NCI-H1105 treated with DMSO at 0.1 percent for 48 hours (cell line): ENCODE results near the gene KRT79.

Source experiments
- DNase-seq: peaks from one replicate; lab custom pipeline; 2025; lab: John Stamatoyannopoulos, UW

The KRT79 gene

DNA sequence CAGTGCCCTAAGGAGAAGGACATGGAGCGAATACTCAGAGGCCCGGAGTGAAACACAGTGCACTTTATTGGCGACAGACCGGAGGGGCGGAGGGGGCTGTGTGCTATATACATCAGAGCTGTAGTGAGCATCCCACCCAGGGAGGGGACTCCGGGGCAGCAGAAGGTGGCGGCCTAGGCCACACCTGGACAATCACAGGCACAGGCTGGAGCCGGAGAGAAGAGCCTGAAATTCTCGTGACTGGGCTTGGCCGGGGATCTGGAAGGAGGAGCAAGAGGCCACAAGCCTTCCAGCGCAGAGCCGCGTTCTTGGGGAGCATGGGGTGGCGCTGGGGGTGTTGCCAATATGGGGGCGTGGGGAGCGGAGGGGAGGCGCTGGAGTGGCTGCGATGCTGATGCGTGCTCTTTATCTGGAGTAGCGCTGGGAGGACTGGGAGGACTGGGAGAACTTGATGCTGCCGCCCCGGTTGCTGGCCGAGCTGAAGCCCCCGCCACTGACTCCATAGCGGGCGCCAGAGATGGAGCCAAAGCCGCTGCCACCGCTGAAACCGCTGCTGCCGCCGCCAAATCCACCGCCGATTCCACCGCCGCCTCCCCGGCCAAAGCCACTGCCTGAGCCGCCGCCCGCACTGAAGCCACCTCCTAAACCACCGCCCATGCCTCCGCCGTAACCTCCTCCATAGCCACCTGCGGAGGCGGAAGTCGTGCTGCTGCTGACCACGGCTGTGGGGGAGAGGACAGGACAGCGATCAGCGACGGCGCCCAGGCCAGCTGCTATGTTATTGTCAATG is 44.3 kb downstream of the KRT79 start:
- DNase-seq, result no peak

- DNase-seq, result no peak
These were observed 45.1 kb downstream of the KRT79 start for GRCh38 chr12:52788876-52789636.

DNA sequence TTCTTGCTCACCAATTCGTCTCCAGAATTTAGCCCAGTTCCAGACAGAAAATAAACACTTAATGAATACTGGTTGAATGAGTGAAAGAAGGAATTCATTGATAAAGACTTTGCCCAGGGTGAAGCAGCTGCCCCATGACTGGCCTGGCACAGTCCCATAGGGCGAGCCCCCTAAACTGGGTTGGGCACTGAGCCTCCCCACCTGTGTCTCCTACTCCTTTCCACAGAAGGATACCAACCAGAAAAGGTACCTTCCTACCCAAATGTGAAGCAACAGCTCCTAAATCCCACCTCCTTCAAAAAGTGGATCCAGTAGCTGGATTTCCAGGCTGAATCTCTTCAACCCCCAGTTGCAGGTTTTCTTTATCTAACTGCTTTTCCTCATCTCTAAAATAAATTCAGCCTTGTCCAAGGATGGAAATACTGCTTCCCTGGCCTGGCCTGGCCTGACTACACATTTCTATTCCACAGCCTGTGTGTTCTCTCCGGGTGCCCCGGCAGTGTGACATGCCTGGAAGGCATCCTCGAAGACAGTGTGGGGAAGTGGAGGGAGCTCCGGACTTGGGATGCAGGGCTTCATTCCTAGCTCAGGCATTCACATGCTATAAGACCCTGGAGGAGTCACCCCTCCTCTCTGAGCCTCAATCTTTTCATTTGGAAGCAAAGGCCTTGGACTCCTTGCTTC is 45.8 kb downstream of the KRT79 start:
- DNase-seq, result no peak

GRCh38 chr12:52787324-52788191 is 46.6 kb downstream of the KRT79 start:
- DNase-seq, result no peak

DNA sequence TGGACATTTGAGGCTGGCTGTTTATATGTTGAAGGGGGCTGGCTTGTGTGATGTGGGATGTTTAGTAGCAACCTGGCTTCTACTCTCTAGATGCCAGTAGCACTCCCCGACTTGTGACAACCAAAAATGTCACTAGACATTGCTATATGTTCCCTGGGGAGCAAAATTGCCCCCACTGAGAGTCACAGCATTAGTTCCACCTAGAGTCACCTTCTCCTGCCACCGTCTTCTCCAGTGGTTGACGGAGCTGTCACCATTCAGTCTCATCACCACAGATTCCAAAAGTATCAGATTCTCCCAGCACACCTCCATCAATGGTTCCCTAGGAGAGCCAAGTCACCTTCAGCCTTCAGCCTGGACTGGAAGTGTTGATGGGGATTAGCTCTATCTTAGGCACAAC is 49.2 kb downstream of the KRT79 start:
- no peak for DNase-seq

GRCh38 chr12:52783563-52784316 is 50.4 kb downstream of the KRT79 start:
- DNase-seq, result no peak

- no peak for DNase-seq
These were observed 51.6 kb downstream of the KRT79 start for GRCh38 chr12:52782502-52782901.

- no peak for DNase-seq
These were observed 52.6 kb downstream of the KRT79 start for GRCh38 chr12:52781399-52782082.

DNA sequence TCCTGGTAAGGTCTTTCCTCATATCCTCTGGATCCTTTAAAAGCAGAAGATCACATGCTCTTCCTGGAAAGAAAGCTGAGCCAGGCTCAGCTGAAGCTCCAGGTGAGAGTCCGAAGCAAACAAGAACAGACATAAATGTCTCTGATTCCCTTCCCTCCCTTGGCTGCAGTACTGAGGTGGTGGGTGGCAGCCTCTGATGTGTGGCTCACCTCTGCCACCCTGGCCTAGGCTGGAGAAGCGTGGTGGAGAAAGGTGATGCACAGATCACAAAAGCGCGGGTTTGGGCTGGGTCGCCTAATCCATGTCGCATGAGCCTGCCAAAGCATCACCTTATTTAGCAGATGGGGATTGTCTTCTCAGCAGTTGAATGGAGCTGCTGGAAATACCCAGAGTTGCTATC is 54.2 kb downstream of the KRT79 start:
- no peak for DNase-seq

DNA sequence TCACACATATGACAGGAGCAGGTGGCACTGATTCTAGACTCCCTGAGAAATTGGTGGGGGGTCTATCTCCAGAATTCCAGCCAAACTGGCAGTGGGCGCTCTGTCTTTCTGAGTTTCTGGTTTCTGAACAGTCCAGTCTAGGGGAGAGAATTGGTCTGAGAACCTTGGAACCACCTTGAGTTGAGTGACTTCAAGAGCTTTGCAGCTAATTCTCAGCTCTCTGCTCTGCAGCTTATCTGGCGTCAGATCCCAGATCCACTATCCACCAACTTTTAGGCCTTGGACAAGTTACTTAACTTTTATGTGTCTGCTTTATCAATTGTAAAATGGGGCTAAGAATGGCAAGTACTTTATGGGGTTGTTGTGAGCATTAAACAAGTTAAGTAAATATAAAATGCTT is 55.3 kb downstream of the KRT79 start:
- no peak for DNase-seq

- DNase-seq, result no peak
These were observed 56.5 kb downstream of the KRT79 start for GRCh38 chr12:52777566-52777965.

DNA sequence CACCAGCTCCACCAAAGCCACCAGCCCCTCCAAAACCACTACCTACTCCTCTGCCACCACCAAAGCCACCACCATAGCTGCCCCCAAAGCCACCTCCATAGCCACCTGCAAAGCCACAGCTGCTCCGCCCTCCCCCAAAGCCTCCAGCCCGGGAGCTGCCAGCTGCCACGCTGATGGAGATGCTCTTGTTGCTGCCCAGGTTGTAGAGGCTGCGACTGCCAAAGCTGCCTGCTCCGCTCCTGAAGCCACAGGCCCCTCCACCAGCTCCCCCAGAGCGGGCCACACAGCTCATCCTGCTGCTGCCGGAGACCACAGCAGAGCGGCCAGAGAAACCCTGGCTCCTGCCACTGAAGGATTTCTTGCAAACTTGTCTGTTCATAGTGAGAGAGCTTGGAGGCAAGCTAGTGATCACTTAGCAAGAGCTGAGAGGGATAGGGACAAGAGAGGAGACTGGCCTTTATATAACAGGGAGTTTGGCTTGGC is 57.2 kb downstream of the KRT79 start, which contains the start of gene KRT76:
TSS of gene KRT76 (minus strand) at position 433 of the 483 bp plus-strand sequence. CDS start at position 379, 54 bp downstream.
- no peak for DNase-seq

- DNase-seq, result no peak
These were observed 57.7 kb downstream of the KRT79 start for GRCh38 chr12:52776435-52776834.

DNA sequence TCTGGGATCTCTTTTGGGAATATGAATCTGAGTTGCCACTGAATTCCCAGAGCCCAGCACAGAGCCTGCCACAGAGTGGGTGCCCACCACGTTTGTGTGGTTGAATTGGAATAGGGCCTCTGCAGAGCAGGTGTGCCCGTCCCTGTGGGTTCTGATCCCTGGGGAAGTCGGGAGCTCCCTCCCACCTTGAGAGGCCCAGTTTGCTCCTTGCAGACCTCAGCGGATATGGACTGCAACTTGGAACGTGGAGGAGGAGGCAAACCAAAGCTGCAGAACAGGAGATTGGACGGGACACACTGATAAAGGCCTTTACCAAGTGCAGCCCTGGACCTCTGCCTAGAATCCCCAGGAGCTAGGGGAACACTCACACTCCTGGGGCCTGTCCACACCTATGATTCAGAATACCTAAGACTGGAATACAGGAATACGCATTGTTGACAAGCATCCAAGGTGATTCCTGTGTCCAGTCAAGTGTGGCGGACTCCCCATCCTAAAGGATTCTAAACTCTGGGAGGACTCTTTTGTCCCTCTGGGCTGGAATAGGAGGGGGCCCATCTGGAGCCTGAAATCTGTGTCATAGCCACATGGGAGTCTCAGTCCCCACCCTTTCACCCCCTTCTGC is 59.4 kb downstream of the KRT79 start:
- DNase-seq, result no peak

- no peak for DNase-seq
These were observed 61.3 kb downstream of the KRT79 start for GRCh38 chr12:52772772-52773171.

DNA sequence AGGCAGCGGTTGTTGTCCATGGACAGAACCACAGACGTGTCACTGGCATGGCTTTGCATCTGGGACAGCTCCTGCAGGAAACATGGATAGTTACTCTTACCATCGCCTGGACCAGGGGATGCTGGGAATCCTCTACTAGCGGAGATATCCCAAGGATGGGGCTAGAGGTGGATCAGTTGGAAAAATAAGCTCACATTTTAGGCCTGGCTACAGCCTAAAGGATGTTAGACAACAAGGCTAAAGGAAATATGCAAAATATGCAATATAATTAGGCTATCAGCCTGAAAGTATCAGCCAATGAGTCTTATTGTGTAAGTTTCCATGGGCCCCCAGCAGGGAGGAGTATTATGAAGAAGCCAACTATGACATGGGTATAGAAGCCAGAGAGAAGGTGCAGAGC is 61.9 kb downstream of the KRT79 start:
- DNase-seq, result no peak

DNA sequence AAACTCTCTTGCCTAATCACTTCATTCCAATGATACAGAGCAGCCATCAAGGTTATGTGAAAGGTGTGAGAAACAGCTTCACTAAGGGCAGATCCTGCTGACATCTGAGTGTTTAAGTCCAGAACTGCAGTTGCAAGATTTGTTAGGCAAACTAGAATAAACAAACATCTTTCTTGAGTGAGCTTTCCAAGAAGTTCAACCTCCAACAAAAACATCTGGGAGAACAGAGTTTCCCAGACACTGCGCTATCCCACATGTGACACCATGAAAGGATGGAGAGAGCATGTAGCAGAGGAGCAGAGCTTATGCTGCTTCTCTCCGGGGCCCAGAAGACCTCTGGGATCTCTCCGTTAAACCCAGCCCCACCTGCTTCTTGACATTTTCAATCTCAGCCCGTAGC is 62.6 kb downstream of the KRT79 start:
- no peak for DNase-seq
